ENCODE data around the gene RELT.

- TF ChIP-seq CTCF (IDR thresholded peaks at IDR 0.05; ENCODE audit: low read length): no peak
- no peak for TF ChIP-seq EZH2 (IDR thresholded peaks at IDR 0.05; ENCODE audit: borderline replicate concordance, low read length)
Observed at GRCh38 chr11:73420136-73420535, 43.9 kb downstream of the RELT start.
